Liver (tissue), 3 donors: Measurements from ENCODE around the gene RPS6KC1.

Source experiments
- ATF3 ChIP-seq: IDR thresholded peaks from 2 replicates; pipeline ENCODE4 v1.6.1; 2016; ENCODE audit warnings: antibody characterized with exemption
- CTCF ChIP-seq: fragments of 150-350 bp; IDR thresholded peaks from 2 replicates; pipeline ENCODE4 v1.5.1; 2017; ENCODE audit warnings: improper control_type of control experiment, low read depth, low read length; ENCODE audit not compliant: missing input control
- FOXA1 ChIP-seq: IDR thresholded peaks from 2 replicates; pipeline ENCODE4 v1.6.1; 2016; ENCODE audit warnings: antibody characterized with exemption
- GABPA ChIP-seq, 2 donors: IDR thresholded peaks in 1 of 2; conservative IDR thresholded peaks in 1 of 2; 2 replicates each; pipeline ENCODE4 v1.6.1; 2016; ENCODE audit warnings: antibody characterized with exemption in 2 of 2, mild to moderate bottlenecking in 1 of 2, moderate library complexity in 1 of 2
- MAX ChIP-seq: IDR thresholded peaks from 2 replicates; pipeline ENCODE4 v1.6.1; 2016; ENCODE audit warnings: antibody characterized with exemption
- NR2F2 ChIP-seq: IDR thresholded peaks from 2 replicates; pipeline ENCODE4 v1.6.1; 2016; ENCODE audit warnings: antibody characterized with exemption
- RAD21 ChIP-seq, 2 donors: IDR thresholded peaks; 2 replicates each; pipeline ENCODE4 v1.6.1; 2016; ENCODE audit warnings: antibody characterized with exemption in 2 of 2, mild to moderate bottlenecking in 2 of 2
- REST ChIP-seq: IDR thresholded peaks from 2 replicates; pipeline ENCODE4 v1.6.1; 2016; ENCODE audit warnings: antibody characterized with exemption, mild to moderate bottlenecking
- RXRA ChIP-seq, 2 donors: IDR thresholded peaks; 2 replicates each; pipeline ENCODE4 v1.6.1; 2017 to 2018; ENCODE audit warnings: antibody characterized with exemption in 2 of 2, mild to moderate bottlenecking in 1 of 2
- TAF1 ChIP-seq: conservative IDR thresholded peaks from 2 replicates; pipeline ENCODE4 v1.6.1; 2016; ENCODE audit warnings: antibody characterized with exemption, mild to moderate bottlenecking
- YY1 ChIP-seq: IDR thresholded peaks from 2 replicates; pipeline ENCODE4 v1.6.1; 2016; ENCODE audit warnings: antibody characterized with exemption, mild to moderate bottlenecking
- ZBTB33 ChIP-seq: IDR thresholded peaks from 2 replicates; pipeline ENCODE4 v1.6.1; 2016; ENCODE audit warnings: antibody characterized with exemption
- donor health status: healthy.
- donor health status: healthy.

- TF ChIP-seq TAF1 (no peak), NR2F2 (no peak), CTCF (no peak), REST (no peak), GABPA (IDR thresholded peaks at IDR 0.05 in 1 of 2, conservative IDR thresholded peaks at IDR 0.05 in 1 of 2) (no peak), RXRA (IDR thresholded peaks at IDR 0.05) (no peak), ATF3 (no peak), RAD21 (IDR thresholded peaks at IDR 0.05) (no peak), MAX (no peak), FOXA1 (no peak), YY1 (no peak), ZBTB33 (no peak)
Observed at GRCh38 chr1:213162338-213162737, 111.3 kb downstream of the RPS6KC1 start.
